GM23248 (cell line): Measurements from ENCODE around the gene LPAR5. TPM values are rescaled to one million over a fixed set of nuclear protein-coding genes. Genes with fewer than 3 reads are reported as not detected.
A peak's percentile ranks its signal among the peaks of the same experiment; 100 is the strongest.

Experiments
- DNase-seq: peaks from one replicate; pipeline ENCODE4 v3.0.0-alpha.2; 2015
- H2AFZ ChIP-seq: fragments of 200-600 bp; sonication (generic); 2 replicates; pipeline ENCODE4 v1.6.1; 2016; ENCODE audit warnings: antibody characterized with exemption
- H3F3A ChIP-seq: fragments of 200-600 bp; sonication (generic); 2 replicates; pipeline ENCODE4 v1.6.1; 2016; ENCODE audit warnings: mild to moderate bottlenecking, antibody characterized with exemption, mixed run types; ENCODE audit not compliant: insufficient read depth
- H3K27ac ChIP-seq: fragments of 200-600 bp; sonication (generic); 2 replicates; pipeline ENCODE4 v1.5.1; 2016; ENCODE audit warnings: mild to moderate bottlenecking
- H3K27me3 ChIP-seq: fragments of 200-600 bp; sonication (generic); replicated peaks from 2 replicates; pipeline ENCODE4 v1.6.1; 2016; ENCODE audit warnings: mild to moderate bottlenecking; ENCODE audit not compliant: insufficient read depth
- H3K36me3 ChIP-seq: fragments of 200-600 bp; sonication (generic); 2 replicates; pipeline ENCODE4 v1.6.1; 2016; ENCODE audit warnings: low read depth, mild to moderate bottlenecking
- H3K4me1 ChIP-seq: fragments of 200-600 bp; sonication (generic); 2 replicates; pipeline ENCODE4 v1.6.1; 2016; ENCODE audit warnings: mild to moderate bottlenecking; ENCODE audit not compliant: insufficient read depth
- H3K4me2 ChIP-seq: fragments of 200-600 bp; sonication (generic); one replicate; pipeline ENCODE4 v1.6.1; 2016; ENCODE audit warnings: mild to moderate bottlenecking; ENCODE audit not compliant: unreplicated experiment
- H3K4me3 ChIP-seq: fragments of 200-600 bp; sonication (generic); 2 replicates; pipeline ENCODE4 v1.5.1; 2016; ENCODE audit warnings: mild to moderate bottlenecking
- H3K79me2 ChIP-seq: fragments of 200-600 bp; sonication (generic); 2 replicates; pipeline ENCODE4 v1.6.1; 2016; ENCODE audit warnings: mild to moderate bottlenecking; ENCODE audit not compliant: insufficient read depth
- H3K9ac ChIP-seq: fragments of 200-600 bp; sonication (generic); 2 replicates; pipeline ENCODE4 v1.6.1; 2016; ENCODE audit warnings: mild to moderate bottlenecking
- H3K9me2 ChIP-seq: fragments of 200-600 bp; sonication (generic); 2 replicates; pipeline ENCODE4 v1.6.1; 2016; ENCODE audit warnings: mixed run types, mild to moderate bottlenecking, moderate library complexity; ENCODE audit not compliant: insufficient read depth
- H3K9me3 ChIP-seq: fragments of 200-600 bp; sonication (generic); one replicate; pipeline ENCODE4 v1.6.1; 2017; ENCODE audit warnings: low read depth
- H4K20me1 ChIP-seq: fragments of 200-600 bp; sonication (generic); 2 replicates; pipeline ENCODE4 v1.6.0; 2016; ENCODE audit not compliant: insufficient read depth
- EZH2 ChIP-seq: fragments of 200-600 bp; sonication (generic); IDR thresholded peaks from 2 replicates; pipeline ENCODE4 v1.6.1; 2018; ENCODE audit warnings: antibody characterized with exemption, mild to moderate bottlenecking; ENCODE audit not compliant: insufficient read depth, poor library complexity, severe bottlenecking
- EZH2phosphoT487 ChIP-seq: fragments of 200-600 bp; sonication (generic); IDR thresholded peaks from 2 replicates; pipeline ENCODE4 v1.6.1; 2018; ENCODE audit warnings: antibody characterized with exemption, moderate library complexity, mild to moderate bottlenecking, low read depth; ENCODE audit not compliant: insufficient read depth
- WGBS, 2 experiments: methylation state at CpG; one replicate each; pipeline ENCODE4 v1.1.6; 2015 to 2017; ENCODE audit warnings: low lambda C conversion rate in 2 of 2, low coverage in 1 of 2; ENCODE audit errors: missing lambda C conversion rate in 2 of 2; 5-methylcytosine and 5-hydroxymethylcytosine counted together
- in situ Hi-C: fragments of 300-500 bp; cut with MboI; formaldehyde crosslinking; loops from 2 replicates; pipeline ENCODE4 v1.15.0; 2020
- polyA plus RNA-seq: library from polyadenylated mRNA; unstranded; fragments of >200 nt; fragmentation: Nextera tagmentation; extraction: Ambion mirVana; gene quantifications from 2 replicates; pipeline ENCODE4 v1.2.1, GENCODE V29; 2016
- total RNA-seq: library from RNA; depleted of rRNA; stranded (reverse); fragments of >200 nt; shearing (Covaris generic); gene quantifications from 2 replicates; pipeline ENCODE4 v1.2.3, GENCODE V29; 2014

LPAR5 gene
- total and polyA plus RNA-seq, 2 experiments from 2014 or later: not detected

- no peak overlapping the region for H3K27ac ChIP-seq
- DNase-seq: no peak
- H3K4me2 ChIP-seq: no peak overlapping the region
- no peaks in the 10 kb centered on the region for H3K9me2 ChIP-seq
- no peaks in the 10 kb centered on the region for H4K20me1 ChIP-seq
- in situ Hi-C loops: no loop called here
- H3K9me3 ChIP-seq: no peaks in the 10 kb centered on the region
- no peak for TF ChIP-seq EZH2
- TF ChIP-seq EZH2phosphoT487: no peak
- H2AFZ ChIP-seq: no peak overlapping the region
- H3K4me3 ChIP-seq: no peak overlapping the region
- H3F3A ChIP-seq: no peaks in the 10 kb centered on the region
- H3K9ac ChIP-seq: no peak overlapping the region
- WGBS, 2 experiments: 34 to 36% methylated on average over 5 of the region's 5 CpGs
- H3K79me2 ChIP-seq: no peaks in the 10 kb centered on the region
- H3K36me3 ChIP-seq: no peaks in the 10 kb centered on the region
- no peaks in the 10 kb centered on the region for H3K27me3 ChIP-seq
- peaks cover 2% of the 10 kb centered on the region; the same call in 1 of the 2 replicates for H3K4me1 ChIP-seq
Measured at GRCh38 chr12:6630736-6631135, 5.0 kb downstream of the LPAR5 start.

- Histone ChIP-seq H3K9me3 (no peaks in the 10 kb centered on the region), H3K27ac (no peak overlapping the region), H3K27me3 (no peaks in the 10 kb centered on the region), H2AFZ (no peak overlapping the region), H3K9me2 (no peaks in the 10 kb centered on the region), H3K9ac (no peak overlapping the region), H3K4me1 (no peaks in the 10 kb centered on the region), H3K4me3 (no peak overlapping the region), H4K20me1 (no peaks in the 10 kb centered on the region), H3K79me2 (no peaks in the 10 kb centered on the region), H3F3A (no peaks in the 10 kb centered on the region), H3K36me3 (no peaks in the 10 kb centered on the region), H3K4me2 (no peak overlapping the region)
- WGBS, 2 experiments: 66 to 69% methylated on average over 5 to 7 of the region's 7 CpGs
- in situ Hi-C loops: no loop called here
- no peak for DNase-seq
- TF ChIP-seq EZH2phosphoT487 (no peak), EZH2 (no peak)
Measured at GRCh38 chr12:6627616-6628015, 8.1 kb downstream of the LPAR5 start.

- H3K4me3 ChIP-seq: no peak overlapping the region
- no peaks in the 10 kb centered on the region for H3K27me3 ChIP-seq
- H3K4me1 ChIP-seq: no peaks in the 10 kb centered on the region
- no peak overlapping the region for H3K9ac ChIP-seq
- H3K9me3 ChIP-seq: no peaks in the 10 kb centered on the region
- no peak overlapping the region for H2AFZ ChIP-seq
- no peak for TF ChIP-seq EZH2
- no peak for TF ChIP-seq EZH2phosphoT487
- in situ Hi-C loops: no loop called here
- no peaks in the 10 kb centered on the region for H3F3A ChIP-seq
- H3K36me3 ChIP-seq: no peaks in the 10 kb centered on the region
- no peak overlapping the region for H3K27ac ChIP-seq
- H3K9me2 ChIP-seq: no peaks in the 10 kb centered on the region
- no peaks in the 10 kb centered on the region for H4K20me1 ChIP-seq
- no peak for DNase-seq
- no peaks in the 10 kb centered on the region for H3K79me2 ChIP-seq
- WGBS, 2 experiments: 54 to 57% methylated on average over 8 of the region's 8 CpGs
- no peak overlapping the region for H3K4me2 ChIP-seq
Measured at GRCh38 chr12:6626654-6627283, 9.0 kb downstream of the LPAR5 start.

DNA sequence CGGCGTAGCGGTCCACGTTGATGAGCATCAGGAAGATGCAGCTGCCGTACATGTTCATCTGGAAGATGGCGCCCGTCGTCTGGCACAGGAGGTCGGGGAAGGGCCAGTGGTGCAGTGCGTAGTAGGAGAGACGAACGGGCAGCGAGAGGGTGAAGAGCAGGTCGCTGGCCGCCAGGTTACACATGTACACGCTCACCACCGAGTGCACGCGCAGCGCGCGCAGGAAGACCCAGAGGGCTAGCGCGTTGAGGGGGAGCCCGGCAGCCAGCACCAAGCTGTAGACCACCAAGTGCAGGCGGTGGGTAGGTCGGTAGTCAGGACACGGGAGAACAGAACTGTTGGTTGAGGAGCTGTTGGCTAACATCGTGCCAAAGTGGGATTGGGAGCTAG, 14.9 kb downstream of the LPAR5 start:
- Histone ChIP-seq H3K4me1 (no peaks in the 10 kb centered on the region), H3K27ac (no peak overlapping the region), H4K20me1 (no peaks in the 10 kb centered on the region), H3K79me2 (no peaks in the 10 kb centered on the region), H3K4me3 (peak overlapping the region; percentile 61), H3K9ac (no peak overlapping the region), H3K4me2 (no peak overlapping the region), H3K9me2 (no peaks in the 10 kb centered on the region), H3K9me3 (no peaks in the 10 kb centered on the region), H2AFZ (peak overlapping the region; percentile 91), H3F3A (peaks cover 5% of the 10 kb centered on the region; the same call in 1 of the 2 replicates), H3K36me3 (no peaks in the 10 kb centered on the region), H3K27me3 (no peaks in the 10 kb centered on the region)
- TF ChIP-seq EZH2phosphoT487 (no peak), EZH2 (no peak)
- WGBS, 2 experiments: 69 to 73% methylated on average over 29 of the region's 29 CpGs
- DNase-seq: no peak
- in situ Hi-C loops: no loop called here
